AG09309 (cell line): ENCODE measurements around the gene CHCHD3.

Source experiments
- DNase-seq: peaks from one replicate; pipeline ENCODE4 v3.0.0-alpha.2; 2010; ENCODE audit warnings: low read depth
- H3K4me3 ChIP-seq: 2 replicates; pipeline ENCODE4 v1.5.1; 2011; ENCODE audit warnings: mild to moderate bottlenecking, low read depth, low read length, moderate library complexity; ENCODE audit not compliant: control insufficient read depth
- CTCF ChIP-seq: IDR thresholded peaks from 2 replicates; pipeline ENCODE4 v1.5.1; 2011; ENCODE audit warnings: mild to moderate bottlenecking, low read depth, low read length, inconsistent platforms; ENCODE audit not compliant: insufficient read depth, control insufficient read depth; ENCODE audit errors: missing control alignments

CHCHD3 gene

GRCh38 chr7:132756484-132756990 lies 325.4 kb downstream of the CHCHD3 start:
- no peak overlapping the region for H3K4me3 ChIP-seq
- no peak for DNase-seq
- no peak for TF ChIP-seq CTCF

GRCh38 chr7:132755538-132756483 lies 326.1 kb downstream of the CHCHD3 start:
- no peak overlapping the region for H3K4me3 ChIP-seq
- no peak for DNase-seq
- TF ChIP-seq CTCF = peak; percentile 9

- H3K4me3 ChIP-seq = no peak overlapping the region
- TF ChIP-seq CTCF = no peak
Observed at GRCh38 chr7:132752431-132752830, 329.5 kb downstream of the CHCHD3 start.

GRCh38 chr7:132751244-132751647 lies 330.6 kb downstream of the CHCHD3 start:
- no peak for DNase-seq
- no peak overlapping the region for H3K4me3 ChIP-seq
- TF ChIP-seq CTCF = no peak

More at GRCh38 chr7:132752431-132752830, 329.5 kb downstream of the CHCHD3 start:
- no peak for DNase-seq

GRCh38 chr7:132750530-132751217 lies 331.2 kb downstream of the CHCHD3 start:
- H3K4me3 ChIP-seq = no peak overlapping the region
- DNase-seq = no peak
- no peak for TF ChIP-seq CTCF

- no peak overlapping the region for H3K4me3 ChIP-seq
- no peak for TF ChIP-seq CTCF
- no peak for DNase-seq
Observed at GRCh38 chr7:132750096-132750495, 331.8 kb downstream of the CHCHD3 start.
